Choroid plexus epithelial cell (primary cell): Measurements from ENCODE around the gene PSMB7.

Experiments used
- DNase-seq: peaks from one replicate; pipeline ENCODE4 v3.0.0-alpha.2; 2010; ENCODE audit warnings: low read depth
- H3K4me3 ChIP-seq: 2 replicates; pipeline ENCODE4 v1.5.1; 2011; ENCODE audit warnings: low read depth, mild to moderate bottlenecking, control low read depth, low read length, moderate library complexity
- TF ChIP-seq, protein P1 (sequence below): conservative IDR thresholded peaks from 2 replicates; pipeline ENCODE4 v1.5.1; 2011; ENCODE audit warnings: low read depth, mild to moderate bottlenecking, control low read depth, inconsistent platforms, low read length, moderate library complexity

Gene PSMB7

GRCh38 chr9:124443625-124444024, 28.4 kb upstream of the PSMB7 start:
- DNase-seq = no peak
- TF ChIP-seq, protein P1, sequence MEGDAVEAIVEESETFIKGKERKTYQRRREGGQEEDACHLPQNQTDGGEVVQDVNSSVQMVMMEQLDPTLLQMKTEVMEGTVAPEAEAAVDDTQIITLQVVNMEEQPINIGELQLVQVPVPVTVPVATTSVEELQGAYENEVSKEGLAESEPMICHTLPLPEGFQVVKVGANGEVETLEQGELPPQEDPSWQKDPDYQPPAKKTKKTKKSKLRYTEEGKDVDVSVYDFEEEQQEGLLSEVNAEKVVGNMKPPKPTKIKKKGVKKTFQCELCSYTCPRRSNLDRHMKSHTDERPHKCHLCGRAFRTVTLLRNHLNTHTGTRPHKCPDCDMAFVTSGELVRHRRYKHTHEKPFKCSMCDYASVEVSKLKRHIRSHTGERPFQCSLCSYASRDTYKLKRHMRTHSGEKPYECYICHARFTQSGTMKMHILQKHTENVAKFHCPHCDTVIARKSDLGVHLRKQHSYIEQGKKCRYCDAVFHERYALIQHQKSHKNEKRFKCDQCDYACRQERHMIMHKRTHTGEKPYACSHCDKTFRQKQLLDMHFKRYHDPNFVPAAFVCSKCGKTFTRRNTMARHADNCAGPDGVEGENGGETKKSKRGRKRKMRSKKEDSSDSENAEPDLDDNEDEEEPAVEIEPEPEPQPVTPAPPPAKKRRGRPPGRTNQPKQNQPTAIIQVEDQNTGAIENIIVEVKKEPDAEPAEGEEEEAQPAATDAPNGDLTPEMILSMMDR = no peak
- H3K4me3 ChIP-seq = no peak overlapping the region

DNA sequence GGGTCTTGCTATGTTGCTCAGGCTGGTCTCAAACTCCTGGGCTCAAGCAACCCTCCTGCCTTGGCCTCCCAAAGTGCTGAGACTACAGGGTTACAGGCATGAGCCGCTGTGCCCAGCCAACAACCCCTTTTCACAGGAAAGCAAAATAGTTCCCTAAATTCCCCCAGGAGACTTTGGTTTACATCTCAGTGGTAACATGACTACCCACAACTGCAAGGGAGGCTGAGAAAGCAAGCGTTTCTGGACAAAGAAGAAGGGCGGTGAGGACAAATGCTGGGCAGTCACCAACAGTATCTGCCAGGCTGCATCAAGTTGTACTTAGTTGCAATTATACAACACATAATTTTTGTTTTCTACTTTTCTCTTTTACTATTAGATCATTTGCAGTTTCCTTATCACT, 27.6 kb upstream of the PSMB7 start:
- TF ChIP-seq, protein P1 = no peak
- no peak for DNase-seq
- H3K4me3 ChIP-seq = no peak overlapping the region

GRCh38 chr9:124442379-124442778, 27.1 kb upstream of the PSMB7 start:
- TF ChIP-seq, protein P1 = no peak
- DNase-seq = no peak
- H3K4me3 ChIP-seq = no peak overlapping the region

GRCh38 chr9:124441291-124441690, 26.0 kb upstream of the PSMB7 start:
- H3K4me3 ChIP-seq = no peak overlapping the region
- TF ChIP-seq, protein P1 = no peak
- no peak for DNase-seq

DNA sequence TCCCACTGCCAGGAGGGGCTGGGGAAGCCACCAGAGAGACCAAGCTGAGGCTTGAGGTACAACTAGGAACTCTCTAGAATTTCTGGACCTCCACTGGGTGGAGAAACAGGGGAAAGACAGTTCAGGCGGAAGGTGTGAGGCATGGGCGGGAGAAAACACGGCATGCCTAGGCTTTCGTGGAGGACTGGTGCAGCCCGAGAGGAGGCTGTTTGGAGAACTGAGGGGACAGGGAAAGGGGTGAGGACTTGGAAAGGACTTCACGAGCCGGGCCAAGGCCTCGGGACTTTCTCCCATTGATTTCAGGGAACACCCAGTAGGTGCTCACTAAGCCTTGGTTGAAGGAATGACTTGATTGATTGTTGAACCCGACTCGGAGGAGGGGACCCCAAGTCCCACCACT, 25.5 kb upstream of the PSMB7 start:
- TF ChIP-seq, protein P1 = no peak
- no peak for DNase-seq
- no peak overlapping the region for H3K4me3 ChIP-seq

GRCh38 chr9:124439686-124440243, 24.5 kb upstream of the PSMB7 start:
- no peak overlapping the region for H3K4me3 ChIP-seq
- no peak for DNase-seq
- TF ChIP-seq, protein P1 = no peak

- H3K4me3 ChIP-seq = no peak overlapping the region
- TF ChIP-seq, protein P1 = no peak
- DNase-seq = no peak
These were observed 23.8 kb upstream of the PSMB7 start for GRCh38 chr9:124439086-124439485.
